Measurements from ENCODE around the gene NSMCE1.
"Not testable (repeated sequence)": the region's sequence is repeated elsewhere in the genome, so short reads cannot be mapped to it uniquely, and the experiment has no call there.

The NSMCE1 gene

DNA sequence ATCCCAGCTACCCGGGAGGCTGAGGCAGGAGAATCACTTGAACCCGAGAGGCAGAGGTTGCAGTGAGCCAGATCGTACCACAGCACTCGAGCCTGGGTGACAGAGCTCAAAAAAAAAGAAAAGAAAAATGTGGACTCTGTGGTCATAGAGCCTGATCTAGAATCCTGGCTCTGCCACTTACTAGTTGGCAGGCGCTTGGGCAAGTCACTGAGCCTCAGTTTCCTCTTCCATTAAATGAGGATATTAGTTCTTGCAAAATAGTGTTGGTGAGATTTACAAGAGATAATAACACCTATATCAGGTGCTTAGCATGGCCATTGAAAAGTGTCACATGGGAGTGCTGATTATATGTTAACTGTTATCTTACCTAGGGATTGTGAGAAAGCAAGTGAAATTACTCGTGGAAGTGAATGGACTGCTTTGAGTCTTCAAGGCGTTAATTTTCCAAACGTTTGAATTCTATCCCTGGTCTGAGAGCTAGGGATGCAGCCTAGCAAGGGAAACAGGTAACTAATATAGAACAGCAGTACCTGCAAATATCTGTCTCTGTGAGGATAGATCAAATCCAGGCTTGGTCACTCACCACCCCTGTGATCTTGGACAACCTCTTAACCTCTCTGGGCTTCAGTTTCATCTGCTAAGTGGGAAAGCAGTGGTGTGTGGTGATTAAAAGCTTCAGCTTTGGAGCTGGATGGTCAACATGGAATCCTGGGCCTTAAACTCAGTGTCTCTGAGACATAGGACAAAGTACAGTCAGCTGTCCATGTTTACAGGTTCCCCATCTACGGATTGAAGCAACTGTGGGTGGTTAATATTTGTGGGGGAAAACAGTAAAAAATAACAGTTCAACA is 953 bp upstream of the NSMCE1 start:
- no peak for DNase-seq

DNA sequence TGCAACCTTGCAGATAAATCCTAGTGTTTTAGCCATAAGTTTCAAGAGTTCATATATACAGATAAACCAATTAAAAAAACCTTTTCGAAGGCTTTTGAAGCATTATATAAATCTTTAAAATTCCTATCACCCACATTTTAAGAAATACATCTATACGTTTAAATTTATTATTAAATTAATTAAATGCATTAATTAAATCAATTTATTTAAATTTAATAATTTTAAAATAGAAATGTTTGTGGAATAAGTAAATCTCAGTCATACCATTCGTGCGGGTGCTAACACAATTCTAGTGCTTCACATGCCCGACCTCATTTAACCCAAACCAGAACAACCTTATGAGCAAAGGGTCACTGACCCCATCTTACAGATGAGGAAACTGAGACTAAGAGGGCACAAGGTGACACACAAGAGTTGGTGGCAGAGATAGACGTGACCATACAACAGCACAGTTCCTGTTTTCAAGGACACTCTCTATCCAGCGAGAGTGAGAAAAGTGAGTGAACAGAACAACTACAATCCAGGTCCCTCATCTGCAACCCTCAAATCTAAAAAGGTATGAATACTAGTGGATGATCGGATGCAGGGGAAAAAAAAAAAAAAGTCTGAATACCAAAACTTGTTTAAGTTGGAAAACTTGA is 1.4 kb downstream of the NSMCE1 start:
- DNase-seq, result no peak

GRCh38 chr16:27265982-27266381 is 2.6 kb downstream of the NSMCE1 start:
- no peak for DNase-seq

DNA sequence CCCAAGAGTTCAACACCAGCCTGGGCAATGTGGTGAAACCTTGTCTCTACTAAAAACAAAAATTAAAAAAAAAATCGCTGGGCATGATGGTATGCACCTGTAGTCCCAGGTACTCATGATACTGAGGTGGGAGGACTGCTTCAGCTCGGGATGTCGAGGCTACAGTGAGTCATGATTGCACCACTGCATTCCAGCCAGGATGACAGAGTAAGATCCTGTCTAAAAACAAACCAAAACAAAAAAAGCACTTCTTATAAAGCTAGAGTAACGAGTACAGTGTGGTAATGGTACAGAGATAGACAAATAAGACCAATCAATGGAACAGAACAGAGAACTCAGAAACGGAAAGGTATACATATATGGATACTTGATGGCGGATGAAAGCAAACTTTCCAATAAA is 4.4 kb downstream of the NSMCE1 start:
- peak; percentile 1 to 54 for DNase-seq

GRCh38 chr16:27262904-27263423 is 5.6 kb downstream of the NSMCE1 start:
- DNase-seq, result peak; percentile 48 to 66

DNA sequence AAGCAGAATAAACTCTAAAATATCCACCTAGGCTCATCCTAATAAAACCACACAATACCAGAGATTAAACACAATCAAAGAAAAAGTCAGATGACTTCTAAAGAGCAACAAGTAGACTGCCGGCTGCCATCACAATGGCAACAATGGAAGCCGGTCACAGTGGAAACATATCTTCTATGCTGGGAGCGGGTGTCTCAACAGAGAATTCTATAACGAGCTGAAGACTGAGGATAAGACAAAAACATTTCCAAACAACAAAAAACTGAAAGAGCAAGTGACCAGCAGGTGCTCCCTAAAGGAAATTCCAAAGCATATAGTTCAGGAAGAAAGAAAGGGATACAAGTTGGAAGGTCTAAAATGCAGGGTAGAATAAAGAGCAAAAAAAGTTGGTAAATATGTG is 8.9 kb downstream of the NSMCE1 start:
- DNase-seq, result no peak

DNA sequence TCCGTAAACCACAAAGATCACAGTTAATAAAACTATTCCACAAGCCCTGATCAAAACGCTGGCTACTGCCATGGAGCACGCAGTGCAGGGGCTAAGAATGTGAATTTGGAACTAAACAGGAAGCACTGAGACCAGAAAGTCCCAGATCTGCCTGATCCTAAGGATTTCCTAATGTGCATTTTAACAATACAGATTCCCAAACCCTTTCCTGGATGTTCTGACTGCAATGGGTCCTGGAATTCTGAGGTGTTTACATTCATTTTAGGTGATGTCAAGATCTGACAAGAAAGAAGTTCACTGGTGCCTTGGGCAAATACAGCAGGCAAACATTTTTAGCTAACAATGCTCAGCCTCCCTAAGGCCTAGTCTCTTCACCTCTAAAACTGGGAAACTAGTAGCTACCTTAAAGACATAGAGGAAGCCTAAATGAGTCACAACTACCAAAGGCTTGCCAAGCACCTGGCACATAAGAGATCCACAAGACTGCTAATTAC is 10.3 kb downstream of the NSMCE1 start:
- no peak for DNase-seq

- no peak for DNase-seq
Observed at GRCh38 chr16:27257271-27257670, 11.3 kb downstream of the NSMCE1 start.

- DNase-seq, result no peak
Observed at GRCh38 chr16:27256861-27257260, 11.7 kb downstream of the NSMCE1 start.

GRCh38 chr16:27254262-27254811 is 14.2 kb downstream of the NSMCE1 start:
- DNase-seq, result peak; percentile 74 to 95

GRCh38 chr16:27253526-27253930 is 15.0 kb downstream of the NSMCE1 start:
- DNase-seq, result peak; percentile 74 to 95

DNA sequence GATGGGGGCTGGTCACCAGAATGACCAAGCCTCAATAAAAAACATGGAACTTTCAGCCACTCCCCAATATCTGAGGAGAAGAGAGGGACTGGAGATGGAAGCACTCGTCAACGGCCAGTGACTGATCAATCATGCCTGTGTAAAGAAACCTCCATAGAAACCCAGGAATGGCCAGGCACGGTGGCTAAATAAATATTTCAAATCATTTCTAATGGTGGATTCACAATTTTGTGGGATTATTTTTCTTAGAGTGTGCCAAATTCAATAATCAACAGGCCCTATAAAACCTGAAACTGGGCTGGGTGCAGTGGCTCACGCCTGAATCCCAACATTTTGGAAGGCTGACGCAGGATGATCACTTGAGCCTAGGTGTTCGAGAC is 16.4 kb downstream of the NSMCE1 start:
- DNase-seq, result no peak

DNA sequence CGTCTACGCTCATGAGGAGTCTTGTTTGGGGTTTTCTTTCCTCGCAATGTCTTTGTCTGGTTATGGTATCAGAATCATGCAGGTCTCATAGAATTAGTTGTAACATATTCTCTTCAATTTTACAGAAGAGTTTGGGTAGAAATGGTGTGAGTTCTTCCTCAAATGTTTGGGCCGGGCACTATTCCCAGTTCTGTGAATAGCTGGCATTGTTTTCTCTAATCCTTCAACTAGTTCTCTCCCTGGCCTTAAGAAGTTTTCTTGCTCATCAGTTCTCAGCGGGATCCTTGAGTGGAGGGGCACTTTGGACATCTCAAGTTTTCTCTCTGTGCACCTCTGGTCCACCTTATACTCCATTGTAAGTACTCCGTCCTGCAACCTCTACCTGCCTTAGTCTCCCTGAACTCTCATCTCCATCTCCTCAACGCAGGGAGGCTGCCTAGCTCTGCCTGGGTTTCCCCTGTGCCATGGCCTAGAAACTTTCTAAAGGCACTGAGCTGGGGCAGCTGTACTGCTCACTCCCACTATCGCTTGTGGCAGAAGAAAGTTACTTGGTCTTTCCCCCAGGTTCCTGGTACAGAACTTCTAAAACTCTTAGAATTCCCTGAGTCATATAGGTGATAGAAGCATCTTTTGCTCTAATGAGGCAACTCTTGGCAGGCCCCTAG is 16.9 kb downstream of the NSMCE1 start:
- DNase-seq, result no peak

DNA sequence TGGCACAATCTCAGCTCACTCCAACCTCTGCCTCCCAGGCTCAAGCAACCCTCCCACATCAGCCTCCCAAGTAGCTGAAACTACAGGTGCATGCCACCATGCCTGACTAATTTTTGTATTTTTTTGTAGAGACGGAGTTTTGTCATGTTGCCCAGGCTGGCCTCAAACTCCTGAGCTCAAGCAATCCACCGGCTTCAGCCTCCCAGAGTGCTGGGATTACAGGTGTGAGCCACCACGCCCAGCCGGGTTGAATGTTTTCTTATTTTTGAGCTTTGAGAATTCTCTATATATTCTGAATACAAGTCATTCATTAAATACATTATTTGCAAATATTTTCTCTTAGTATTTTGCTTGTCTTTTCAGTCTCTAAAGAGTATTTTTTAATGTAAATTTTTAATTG is 19.7 kb downstream of the NSMCE1 start:
- DNase-seq, result not testable (repeated sequence)

DNA sequence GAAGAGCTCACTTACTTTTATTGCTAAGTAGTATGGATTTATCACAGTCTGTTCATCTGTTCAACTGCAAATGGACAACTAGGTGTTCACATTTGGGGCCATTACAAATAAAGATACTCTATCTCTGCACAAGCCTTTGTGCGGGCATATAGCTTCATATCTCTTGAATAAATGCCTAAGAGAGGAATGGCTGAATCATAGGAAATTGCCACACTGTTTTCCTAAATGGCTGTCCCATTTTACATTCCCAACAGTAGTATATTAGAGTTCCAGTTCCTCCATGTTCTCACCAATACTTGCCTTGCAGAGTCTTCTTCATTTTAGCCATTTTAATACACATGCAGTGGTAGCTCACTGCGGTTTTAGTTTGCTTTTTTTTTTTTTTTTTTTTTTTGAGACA is 20.5 kb downstream of the NSMCE1 start:
- DNase-seq, result no peak

GRCh38 chr16:27247076-27247475 is 21.5 kb downstream of the NSMCE1 start:
- DNase-seq, result peak; percentile 57 to 86

DNA sequence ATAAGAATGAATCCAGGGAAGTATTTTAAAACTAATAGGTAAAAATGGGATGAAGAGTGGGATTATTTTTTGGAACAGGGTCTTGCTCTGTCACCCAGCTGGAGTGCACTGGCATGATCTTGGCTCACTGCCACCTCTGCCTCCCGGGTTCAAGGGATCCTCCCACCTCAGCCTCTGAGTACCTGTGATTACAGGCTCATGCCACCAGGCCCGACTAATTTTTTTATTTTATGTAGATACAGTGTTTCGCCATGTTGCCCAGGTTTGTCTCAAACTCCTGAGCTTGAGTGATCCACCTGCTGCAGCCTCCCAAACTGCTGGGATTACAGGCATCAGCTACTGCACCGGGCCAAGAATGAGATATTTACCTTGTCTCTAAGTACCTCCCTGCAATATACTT is 22.1 kb downstream of the NSMCE1 start:
- no peak for DNase-seq

DNA sequence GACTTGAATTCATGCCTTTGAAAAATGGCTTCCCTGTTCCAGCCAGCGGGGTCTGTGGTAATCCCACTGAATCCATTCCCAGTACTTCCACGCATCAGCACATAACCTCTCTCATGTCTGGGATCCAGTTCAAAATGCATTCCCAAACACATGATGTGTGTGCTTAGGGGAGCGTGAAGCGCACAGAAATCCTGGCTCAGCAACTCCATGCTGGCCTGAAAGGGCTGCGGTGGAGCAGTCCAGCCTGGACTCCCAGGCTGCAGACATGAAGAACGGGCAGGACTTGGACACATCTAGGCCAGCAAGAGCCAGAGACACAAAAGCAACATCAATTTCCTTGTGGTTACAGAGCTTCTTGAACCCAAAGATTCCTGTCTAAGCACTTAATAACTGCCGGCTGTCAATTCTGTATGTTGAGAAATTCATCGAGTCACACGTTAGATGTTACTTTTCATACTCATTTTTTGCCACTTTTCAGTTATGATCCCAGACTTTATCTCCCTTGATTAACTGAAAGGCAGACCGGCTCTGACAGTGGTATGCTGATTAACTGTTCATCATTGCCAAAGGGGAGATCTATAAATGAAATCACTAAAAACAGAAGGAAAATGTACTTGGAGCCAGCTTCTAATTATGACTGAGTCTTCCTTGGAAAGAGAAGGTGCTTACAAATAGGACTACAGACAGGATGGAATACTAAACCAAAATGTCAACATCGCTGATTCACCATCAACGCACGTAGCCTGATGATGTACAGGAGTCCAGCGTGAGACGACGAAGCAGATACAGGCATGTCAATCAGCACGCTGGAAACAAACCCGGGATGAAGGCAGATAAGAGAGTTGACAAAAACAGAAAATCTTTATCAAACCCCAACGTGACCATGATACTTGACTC is 23.0 kb downstream of the NSMCE1 start:
- no peak for DNase-seq

GRCh38 chr16:27244363-27244755 is 24.2 kb downstream of the NSMCE1 start:
- DNase-seq, result no peak

DNA sequence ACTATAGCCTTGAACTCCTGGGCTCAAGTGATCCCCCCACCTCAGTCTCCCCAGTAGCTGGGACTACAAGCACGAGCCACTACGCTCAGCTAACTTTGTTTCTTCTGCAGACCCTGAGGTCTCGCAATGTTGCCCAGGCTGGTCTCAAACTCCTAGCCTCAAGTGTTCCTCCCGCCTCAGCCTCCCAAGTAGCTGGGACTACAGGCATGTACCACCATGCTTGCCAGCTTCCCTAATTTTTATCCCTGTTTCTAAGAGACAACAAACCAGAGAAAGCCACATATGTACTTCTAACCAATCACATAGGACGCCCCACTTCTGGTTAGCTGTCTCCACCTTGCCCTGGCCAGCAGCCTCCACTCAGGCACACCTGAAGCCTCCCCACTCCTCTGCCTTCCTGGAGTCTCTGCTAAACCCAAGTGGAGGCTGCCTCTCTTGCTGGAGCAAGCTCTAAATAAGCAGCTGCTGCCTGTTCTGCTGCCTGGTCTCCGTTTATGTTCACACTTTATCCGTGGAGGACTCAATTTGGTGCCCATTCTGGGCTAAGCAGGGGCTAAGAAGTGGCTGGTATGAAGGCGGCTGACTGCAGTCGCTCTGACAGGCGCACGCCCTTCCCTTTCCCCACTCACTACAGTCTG is 24.7 kb downstream of the NSMCE1 start:
- no peak for DNase-seq

DNA sequence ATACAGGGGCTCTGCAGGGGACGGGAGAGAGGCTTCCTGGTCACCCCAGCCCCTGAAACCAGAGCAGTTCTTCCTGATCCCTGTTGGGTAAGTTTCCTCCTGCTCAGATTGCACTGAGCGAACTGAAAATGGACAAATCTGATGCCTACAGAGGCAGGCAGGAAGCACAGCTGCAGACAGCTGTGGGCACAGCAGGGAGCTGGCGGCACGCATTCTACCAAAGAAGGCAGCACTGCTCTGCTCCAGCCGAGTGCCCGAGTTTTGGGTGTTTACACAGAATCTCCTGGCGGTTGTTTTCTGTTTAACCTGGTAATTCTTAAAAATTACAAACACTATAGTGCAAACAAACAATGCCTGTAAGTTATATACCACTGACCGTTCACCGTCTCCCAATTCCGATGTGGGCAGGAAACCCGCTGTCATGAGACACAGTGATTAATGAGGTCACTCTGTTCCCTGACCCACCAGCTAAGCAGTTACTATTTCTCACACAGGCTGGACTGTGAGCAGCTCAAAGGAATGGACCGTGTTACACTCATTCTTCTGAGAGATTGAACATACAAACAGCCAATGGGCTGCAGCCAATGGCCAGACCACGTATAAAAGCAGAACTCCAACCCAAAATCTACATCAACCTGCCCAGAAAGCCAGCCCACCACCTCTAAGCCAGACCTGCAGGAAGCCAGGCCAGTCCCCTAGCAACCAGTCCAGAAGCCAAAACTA is 25.5 kb downstream of the NSMCE1 start:
- DNase-seq, result peak; percentile 73 to 90
